AG09309 (cell line): ENCODE measurements around the gene ZNF343.

Experiments used
- DNase-seq: peaks from one replicate; pipeline ENCODE4 v3.0.0-alpha.2; 2010; ENCODE audit warnings: low read depth
- H3K4me3 ChIP-seq: 2 replicates; pipeline ENCODE4 v1.5.1; 2011; ENCODE audit warnings: mild to moderate bottlenecking, low read depth, low read length, moderate library complexity; ENCODE audit not compliant: control insufficient read depth
- CTCF ChIP-seq: IDR thresholded peaks from 2 replicates; pipeline ENCODE4 v1.5.1; 2011; ENCODE audit warnings: mild to moderate bottlenecking, low read depth, low read length, inconsistent platforms; ENCODE audit not compliant: insufficient read depth, control insufficient read depth; ENCODE audit errors: missing control alignments

The ZNF343 gene

GRCh38 chr20:2485080-2485479 is 23.6 kb downstream of the ZNF343 start:
- no peak for DNase-seq

GRCh38 chr20:2483504-2483903 is 25.2 kb downstream of the ZNF343 start:
- TF ChIP-seq CTCF = no peak
- no peak for DNase-seq

More at GRCh38 chr20:2485080-2485479, 23.6 kb downstream of the ZNF343 start:
- no peak for TF ChIP-seq CTCF
- H3K4me3 ChIP-seq = no peak overlapping the region

GRCh38 chr20:2480381-2480780 is 28.3 kb downstream of the ZNF343 start:
- no peak overlapping the region for H3K4me3 ChIP-seq

More at GRCh38 chr20:2483504-2483903, 25.2 kb downstream of the ZNF343 start:
- H3K4me3 ChIP-seq = no peak overlapping the region

GRCh38 chr20:2476742-2477615 is 31.7 kb downstream of the ZNF343 start:
- no peak overlapping the region for H3K4me3 ChIP-seq
- DNase-seq = no peak
- no peak for TF ChIP-seq CTCF

More at GRCh38 chr20:2480381-2480780, 28.3 kb downstream of the ZNF343 start:
- no peak for DNase-seq
- no peak for TF ChIP-seq CTCF

GRCh38 chr20:2475850-2476741 is 32.6 kb downstream of the ZNF343 start:
- no peak for TF ChIP-seq CTCF
- H3K4me3 ChIP-seq = no peak overlapping the region
- no peak for DNase-seq

GRCh38 chr20:2473516-2473915 is 35.2 kb downstream of the ZNF343 start:
- DNase-seq = peak; percentile 82
- no peak overlapping the region for H3K4me3 ChIP-seq
- TF ChIP-seq CTCF = no peak
